GM12892 (cell line): ENCODE data around the gene IRX2.

ENCODE experiments used
- POLR2A ChIP-seq: IDR thresholded peaks from 2 replicates; pipeline ENCODE4 v1.6.1; 2011; ENCODE audit warnings: low read depth, low read length, control low read depth
- POLR2AphosphoS5 ChIP-seq: IDR thresholded peaks from 2 replicates; pipeline ENCODE4 v1.6.1; 2011; ENCODE audit warnings: low read depth, low read length, control low read depth
- TAF1 ChIP-seq: IDR thresholded peaks from 2 replicates; pipeline ENCODE4 v1.6.1; 2011; ENCODE audit warnings: low read depth, mild to moderate bottlenecking, control low read depth, low read length, borderline replicate concordance

DNA sequence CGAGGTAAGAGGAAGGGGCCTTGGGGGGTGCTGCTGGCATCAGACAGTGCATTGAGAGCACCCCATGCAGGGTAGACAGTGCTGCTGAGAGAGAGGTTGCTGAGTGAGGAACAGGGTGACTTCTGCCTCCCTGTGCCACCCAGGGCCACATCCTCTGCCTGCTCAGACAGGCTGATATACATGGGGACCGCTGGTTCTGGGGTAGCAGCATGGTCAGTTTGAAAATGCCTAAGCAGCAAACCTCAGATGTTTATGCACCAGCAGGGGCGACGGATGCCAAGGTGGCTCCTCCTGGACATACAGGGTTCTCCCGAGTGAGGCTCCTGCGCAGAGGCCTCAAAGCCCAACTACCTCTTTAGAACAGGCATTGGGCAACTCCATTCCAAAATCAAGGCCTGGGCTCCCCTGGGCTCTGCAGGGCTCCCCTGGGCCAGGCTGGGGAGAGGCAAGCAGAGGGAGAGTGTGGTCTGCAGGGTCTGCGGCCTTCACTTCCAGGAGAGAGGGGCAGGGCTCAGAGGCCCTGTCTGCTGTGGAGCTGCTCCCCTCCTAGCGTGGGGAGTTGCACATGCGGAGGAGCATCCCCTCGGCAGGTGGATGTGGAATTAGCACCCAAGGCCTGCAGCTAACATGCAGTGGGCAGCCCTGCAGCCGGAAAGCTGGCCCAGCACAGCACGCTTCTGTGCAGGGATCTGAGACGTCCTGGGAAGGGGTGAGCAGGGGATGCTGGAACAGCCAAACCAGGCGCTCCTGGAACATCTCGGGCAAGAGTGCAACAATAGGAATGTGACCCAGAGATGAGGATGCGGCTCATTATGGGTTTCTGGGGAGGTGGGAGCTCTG is 46.5 kb downstream of the IRX2 start:
- TF ChIP-seq POLR2AphosphoS5 (no peak), POLR2A (no peak), TAF1 (no peak)
